IMR-90 (cell line): ENCODE results near the gene SLC7A9. TPM values are rescaled to one million over a fixed set of nuclear protein-coding genes. Genes with fewer than 3 reads are reported as not detected.

Experiments used
- ATAC-seq: fragments of 200-7000 bp; cut with Tn5 transposase; 2 replicates; pipeline ENCODE4 v1.9.1; 2020; ENCODE audit warnings: low read depth, mild to moderate bottlenecking, moderate library complexity
- BruUV-seq: library from RNA; stranded (reverse); fragments of 400-500 nt; replicated peaks from 2 replicates; lab custom pipeline; 2021; lab: Mats Ljungman, UMichigan
- CTCF ChIA-PET: fragments of 300-600 bp; formaldehyde crosslinking; extraction: SDS; loops from one replicate; lab custom pipeline; 2021; ENCODE audit warnings: antibody characterized with exemption; lab: Yijun Ruan, JAX
- POLR2A ChIA-PET: fragments of 300-600 bp; sonication (Branson Sonifier 250); formaldehyde crosslinking; loops from one replicate; lab custom pipeline; 2022; ENCODE audit warnings: antibody characterized with exemption; ENCODE audit not compliant: unreplicated experiment; lab: Charles Lee
- DNase-seq: peaks from one replicate; pipeline ENCODE4 v3.0.0; 2013
- H2AFZ ChIP-seq: replicated peaks from 2 replicates; pipeline ENCODE3; 2013; ENCODE audit warnings: low read length, mild to moderate bottlenecking; ENCODE audit not compliant: poor library complexity
- H2AK5ac ChIP-seq: 2 replicates; pipeline ENCODE4 v1.6.1; 2013; ENCODE audit warnings: low read depth, low read length, inconsistent platforms
- H2AK9ac ChIP-seq: replicated peaks from 2 replicates; pipeline ENCODE3; 2013; ENCODE audit warnings: mild to moderate bottlenecking, low read depth, low read length, moderate library complexity; ENCODE audit not compliant: poor library complexity
- H2BK120ac ChIP-seq: 2 replicates; pipeline ENCODE4 v1.6.1; 2013; ENCODE audit warnings: low read depth, low read length, inconsistent platforms
- H2BK15ac ChIP-seq: 3 replicates; pipeline ENCODE4 v1.6.1; 2013; ENCODE audit warnings: low read depth, low read length, inconsistent platforms
- H2BK20ac ChIP-seq: 2 replicates; pipeline ENCODE4 v1.6.1; 2013; ENCODE audit warnings: low read depth, mild to moderate bottlenecking, inconsistent platforms, low read length, moderate library complexity
- H2BK5ac ChIP-seq: 2 replicates; pipeline ENCODE4 v1.6.1; 2013; ENCODE audit warnings: mild to moderate bottlenecking, low read depth, low read length, inconsistent platforms; ENCODE audit not compliant: poor library complexity, severe bottlenecking
- H3K14ac ChIP-seq: replicated peaks from 2 replicates; pipeline ENCODE4 v1.6.1; 2013; ENCODE audit warnings: low read depth, low read length, inconsistent platforms
- H3K18ac ChIP-seq: 2 replicates; pipeline ENCODE4 v1.6.1; 2013; ENCODE audit warnings: low read depth, low read length, control low read depth
- H3K23ac ChIP-seq: 2 replicates; pipeline ENCODE4 v1.6.1; 2013; ENCODE audit warnings: low read depth, low read length, inconsistent platforms
- H3K27ac ChIP-seq: 2 replicates; pipeline ENCODE4 v1.5.1; 2013; ENCODE audit warnings: mild to moderate bottlenecking, control low read depth, low read length; ENCODE audit not compliant: insufficient read depth
- H3K27me3 ChIP-seq: 2 replicates; pipeline ENCODE4 v1.6.1; 2013; ENCODE audit warnings: low read length; ENCODE audit not compliant: control insufficient read depth, insufficient read depth
- H3K36me3 ChIP-seq: 2 replicates; pipeline ENCODE4 v1.6.1; 2013; ENCODE audit warnings: low read length, mixed read lengths; ENCODE audit not compliant: control insufficient read depth, insufficient read depth
- H3K4ac ChIP-seq: 2 replicates; pipeline ENCODE4 v1.6.1; 2013; ENCODE audit warnings: low read depth, low read length, inconsistent platforms
- H3K4me1 ChIP-seq: 2 replicates; pipeline ENCODE4 v1.6.1; 2013; ENCODE audit warnings: low read length, mixed read lengths; ENCODE audit not compliant: control insufficient read depth, insufficient read depth
- H3K4me2 ChIP-seq: 2 replicates; pipeline ENCODE4 v1.6.1; 2013; ENCODE audit warnings: low read depth, mild to moderate bottlenecking, control low read depth, low read length, moderate library complexity
- H3K4me3 ChIP-seq: 2 replicates; pipeline ENCODE4 v1.5.1; 2013; ENCODE audit warnings: low read depth, mild to moderate bottlenecking, control low read depth, low read length, moderate library complexity; ENCODE audit not compliant: insufficient read depth
- H3K56ac ChIP-seq: 2 replicates; pipeline ENCODE4 v1.6.1; 2013; ENCODE audit warnings: low read length, inconsistent platforms; ENCODE audit not compliant: insufficient read depth; ENCODE audit errors: extremely low read depth
- H3K79me1 ChIP-seq, 2 experiments: 2 replicates each; pipeline ENCODE4 v1.6.1; 2013; ENCODE audit warnings: low read length in 2 of 2, inconsistent platforms in 1 of 2, low read depth in 1 of 2
- H3K9ac ChIP-seq: 2 replicates; pipeline ENCODE4 v1.6.1; 2013; ENCODE audit warnings: low read depth, low read length, control low read depth
- H3K9me1 ChIP-seq: 2 replicates; pipeline ENCODE4 v1.6.1; 2013; ENCODE audit warnings: low read length, inconsistent platforms; ENCODE audit not compliant: insufficient read depth
- H3K9me3 ChIP-seq: 2 replicates; pipeline ENCODE4 v1.6.1; 2013; ENCODE audit warnings: low read length; ENCODE audit not compliant: control insufficient read depth, insufficient read depth
- H4K20me1 ChIP-seq: 2 replicates; pipeline ENCODE4 v1.6.1; 2013; ENCODE audit warnings: low read length, inconsistent platforms; ENCODE audit not compliant: insufficient read depth
- H4K5ac ChIP-seq: 2 replicates; pipeline ENCODE4 v1.6.1; 2013; ENCODE audit warnings: mild to moderate bottlenecking, low read depth, low read length, control low read depth
- H4K8ac ChIP-seq, 2 experiments: 2 replicates each; pipeline ENCODE4 v1.6.1; 2013; ENCODE audit warnings: low read depth in 2 of 2, low read length in 2 of 2, control low read depth in 1 of 2, inconsistent platforms in 1 of 2
- H4K91ac ChIP-seq: 2 replicates; pipeline ENCODE4 v1.6.1; 2013; ENCODE audit warnings: low read depth, low read length, inconsistent platforms; ENCODE audit not compliant: insufficient read depth
- BHLHE40 ChIP-seq: fragments of 150-350 bp; IDR thresholded peaks from 2 replicates; pipeline ENCODE4 v1.6.1; 2016; ENCODE audit warnings: mild to moderate bottlenecking, low read depth, low read length
- CEBPB ChIP-seq: IDR thresholded peaks from 2 replicates; pipeline ENCODE4 v1.6.1; 2012; ENCODE audit warnings: low read depth, low read length, improper control_type of control experiment
- CHD1 ChIP-seq: IDR thresholded peaks from 2 replicates; pipeline ENCODE4 v1.6.1; 2012; ENCODE audit warnings: low read depth, low read length, improper control_type of control experiment
- FOS ChIP-seq: fragments of 150-350 bp; IDR thresholded peaks from 2 replicates; pipeline ENCODE4 v1.6.1; 2016; ENCODE audit warnings: low read depth, low read length
- MAFK ChIP-seq: IDR thresholded peaks from 2 replicates; pipeline ENCODE4 v1.6.1; 2012; ENCODE audit warnings: low read depth, low read length, improper control_type of control experiment
- MXI1 ChIP-seq: IDR thresholded peaks from 2 replicates; pipeline ENCODE4 v1.6.1; 2012; ENCODE audit warnings: low read depth, mild to moderate bottlenecking, low read length, moderate library complexity, borderline replicate concordance
- NFE2L2 ChIP-seq: fragments of 150-350 bp; IDR thresholded peaks from 2 replicates; pipeline ENCODE4 v1.6.1; 2016; ENCODE audit warnings: low read depth, mild to moderate bottlenecking, low read length
- POLR2A ChIP-seq: IDR thresholded peaks from 2 replicates; pipeline ENCODE4 v1.6.1; 2012; ENCODE audit warnings: mild to moderate bottlenecking, low read depth, low read length
- RAD21 ChIP-seq: IDR thresholded peaks from 2 replicates; pipeline ENCODE4 v1.6.1; 2012; ENCODE audit warnings: low read length, improper control_type of control experiment
- RCOR1 ChIP-seq: IDR thresholded peaks from 2 replicates; pipeline ENCODE4 v1.6.1; 2012; ENCODE audit warnings: mild to moderate bottlenecking, low read length, improper control_type of control experiment; ENCODE audit not compliant: insufficient replicate concordance
- RFX5 ChIP-seq: IDR thresholded peaks from 2 replicates; pipeline ENCODE4 v1.8.0; 2012; ENCODE audit warnings: low read depth, mild to moderate bottlenecking, low read length, moderate library complexity
- SMC3 ChIP-seq: fragments of 150-350 bp; IDR thresholded peaks from 2 replicates; pipeline ENCODE4 v1.6.1; 2016; ENCODE audit warnings: low read depth, mild to moderate bottlenecking, antibody characterized with exemption, low read length, moderate library complexity
- WGBS, 2 experiments: methylation state at CpG; one replicate each; pipeline versions ENCODE4 v1.1.5 to v1.1.7; 2013; ENCODE audit warnings: missing lambda C conversion rate in 2 of 2; ENCODE audit not compliant: insufficient read length in 1 of 2; ENCODE audit errors: extremely low coverage in 2 of 2; 5-methylcytosine and 5-hydroxymethylcytosine counted together
- dilution Hi-C: fragments of 300-500 bp; cut with HindIII; formaldehyde crosslinking; loops from one replicate; pipeline ENCODE4 v1.14.3; 2018; ENCODE audit warnings: low sequenced_read_pairs; ENCODE audit not compliant: unreplicated experiment
- in situ Hi-C: fragments of 300-500 bp; cut with MboI; formaldehyde crosslinking; loops from 3 replicates; pipeline ENCODE4 v1.14.3; 2019; ENCODE audit warnings: low sequenced_read_pairs, inconsistent platforms, mixed read lengths
- intact Hi-C: fragments of 100-400 bp; cut with micrococcal nuclease; formaldehyde crosslinking; loops from 2 replicates; pipeline ENCODE4 v1.10.0; 2022
- polyA plus RNA-seq, 3 experiments: library from polyadenylated mRNA; depleted of rRNA; stranded (reverse); fragments of >200 nt; gene quantifications; 2 replicates each; pipeline ENCODE4 v1.2.3, GENCODE V29; 2012; ENCODE audit warnings: low replicate concordance in 1 of 3
- total RNA-seq: library from RNA; depleted of rRNA; stranded (reverse); fragments of >200 nt; gene quantifications from 2 replicates; pipeline ENCODE4 v1.2.3, GENCODE V29; 2012
- TF ChIP-seq, protein P1 (sequence below): fragments of 150-350 bp; IDR thresholded peaks from 2 replicates; pipeline ENCODE4 v1.6.1; 2016; ENCODE audit warnings: low read depth, mild to moderate bottlenecking, low read length, moderate library complexity, borderline replicate concordance
- TF ChIP-seq, protein P2 (sequence below): fragments of 150-350 bp; IDR thresholded peaks from 2 replicates; pipeline ENCODE4 v1.6.1; 2017; ENCODE audit warnings: mild to moderate bottlenecking, antibody characterized with exemption, low read length, low read depth
- TF ChIP-seq, protein P3 (sequence below): conservative IDR thresholded peaks from 2 replicates; pipeline ENCODE4 v1.5.1; 2012; ENCODE audit warnings: mild to moderate bottlenecking, low read depth, low read length, improper control_type of control experiment

The SLC7A9 gene
- total and polyA plus RNA-seq, 2 of the 4 experiments (the other 2 are of a cell fraction) = not detected

DNA sequence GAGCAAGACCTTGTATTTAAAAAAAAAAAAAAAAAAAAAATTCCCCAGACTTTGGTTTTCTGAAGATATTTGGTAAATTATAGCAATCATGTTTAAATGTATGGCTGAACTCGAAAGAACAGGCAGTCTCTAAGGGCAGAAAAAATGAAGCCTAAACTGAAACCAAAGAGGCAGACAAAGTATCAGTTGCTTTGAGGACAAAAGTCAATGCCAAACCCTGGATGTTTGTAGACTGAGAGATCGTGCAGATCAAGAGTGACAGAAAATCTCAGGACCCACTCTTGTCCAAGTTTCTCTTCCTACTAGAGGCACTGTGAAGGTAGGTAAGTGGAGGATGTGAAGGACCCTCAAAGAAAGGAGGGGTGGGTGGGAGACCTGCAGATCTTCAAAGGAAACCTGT lies 11.1 kb upstream of the SLC7A9 start:
- no peak overlapping the region for H2BK15ac ChIP-seq
- no peak overlapping the region for H2BK120ac ChIP-seq
- H3K4me1 ChIP-seq = no peaks in the 10 kb centered on the region
- TF ChIP-seq RFX5 (no peak), SMC3 (no peak), MXI1 (no peak), NFE2L2 (no peak), RAD21 (no peak), CEBPB (no peak), BHLHE40 (no peak), CHD1 (no peak), POLR2A (no peak), MAFK (no peak), RCOR1 (no peak), FOS (no peak)
- TF ChIP-seq, protein P1, sequence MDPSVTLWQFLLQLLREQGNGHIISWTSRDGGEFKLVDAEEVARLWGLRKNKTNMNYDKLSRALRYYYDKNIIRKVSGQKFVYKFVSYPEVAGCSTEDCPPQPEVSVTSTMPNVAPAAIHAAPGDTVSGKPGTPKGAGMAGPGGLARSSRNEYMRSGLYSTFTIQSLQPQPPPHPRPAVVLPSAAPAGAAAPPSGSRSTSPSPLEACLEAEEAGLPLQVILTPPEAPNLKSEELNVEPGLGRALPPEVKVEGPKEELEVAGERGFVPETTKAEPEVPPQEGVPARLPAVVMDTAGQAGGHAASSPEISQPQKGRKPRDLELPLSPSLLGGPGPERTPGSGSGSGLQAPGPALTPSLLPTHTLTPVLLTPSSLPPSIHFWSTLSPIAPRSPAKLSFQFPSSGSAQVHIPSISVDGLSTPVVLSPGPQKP = no peak
- TF ChIP-seq, protein P2, sequence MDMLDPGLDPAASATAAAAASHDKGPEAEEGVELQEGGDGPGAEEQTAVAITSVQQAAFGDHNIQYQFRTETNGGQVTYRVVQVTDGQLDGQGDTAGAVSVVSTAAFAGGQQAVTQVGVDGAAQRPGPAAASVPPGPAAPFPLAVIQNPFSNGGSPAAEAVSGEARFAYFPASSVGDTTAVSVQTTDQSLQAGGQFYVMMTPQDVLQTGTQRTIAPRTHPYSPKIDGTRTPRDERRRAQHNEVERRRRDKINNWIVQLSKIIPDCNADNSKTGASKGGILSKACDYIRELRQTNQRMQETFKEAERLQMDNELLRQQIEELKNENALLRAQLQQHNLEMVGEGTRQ = no peak
- TF ChIP-seq, protein P3, sequence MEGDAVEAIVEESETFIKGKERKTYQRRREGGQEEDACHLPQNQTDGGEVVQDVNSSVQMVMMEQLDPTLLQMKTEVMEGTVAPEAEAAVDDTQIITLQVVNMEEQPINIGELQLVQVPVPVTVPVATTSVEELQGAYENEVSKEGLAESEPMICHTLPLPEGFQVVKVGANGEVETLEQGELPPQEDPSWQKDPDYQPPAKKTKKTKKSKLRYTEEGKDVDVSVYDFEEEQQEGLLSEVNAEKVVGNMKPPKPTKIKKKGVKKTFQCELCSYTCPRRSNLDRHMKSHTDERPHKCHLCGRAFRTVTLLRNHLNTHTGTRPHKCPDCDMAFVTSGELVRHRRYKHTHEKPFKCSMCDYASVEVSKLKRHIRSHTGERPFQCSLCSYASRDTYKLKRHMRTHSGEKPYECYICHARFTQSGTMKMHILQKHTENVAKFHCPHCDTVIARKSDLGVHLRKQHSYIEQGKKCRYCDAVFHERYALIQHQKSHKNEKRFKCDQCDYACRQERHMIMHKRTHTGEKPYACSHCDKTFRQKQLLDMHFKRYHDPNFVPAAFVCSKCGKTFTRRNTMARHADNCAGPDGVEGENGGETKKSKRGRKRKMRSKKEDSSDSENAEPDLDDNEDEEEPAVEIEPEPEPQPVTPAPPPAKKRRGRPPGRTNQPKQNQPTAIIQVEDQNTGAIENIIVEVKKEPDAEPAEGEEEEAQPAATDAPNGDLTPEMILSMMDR = no peak
- no peaks in the 10 kb centered on the region for H4K20me1 ChIP-seq
- dilution Hi-C loops (no loop called here), in situ Hi-C loops (no loop called here), intact Hi-C loops (no loop called here)
- no peak overlapping the region for H3K56ac ChIP-seq
- no peak overlapping the region for H2AFZ ChIP-seq
- H3K9ac ChIP-seq = no peak overlapping the region
- H4K91ac ChIP-seq = no peak overlapping the region
- no TSS peak for BruUV-seq
- ATAC-seq (no peak), DNase-seq (no peak)
- H3K18ac ChIP-seq = no peak overlapping the region
- H3K4me2 ChIP-seq = no peak overlapping the region
- H3K27me3 ChIP-seq = no peaks in the 10 kb centered on the region
- H3K36me3 ChIP-seq = no peaks in the 10 kb centered on the region; the same call in none of the 2 replicates
- H2BK5ac ChIP-seq = no peak overlapping the region
- no peaks in the 10 kb centered on the region for H3K9me3 ChIP-seq
- no peak overlapping the region for H3K4ac ChIP-seq
- no peaks in the 10 kb centered on the region for H3K9me1 ChIP-seq
- H2BK20ac ChIP-seq = no peak overlapping the region
- no peak overlapping the region for H3K4me3 ChIP-seq
- no peak overlapping the region for H3K14ac ChIP-seq
- CTCF ChIA-PET = no interaction called here
- WGBS, 2 experiments = 100% methylated on average over 1 of the region's 2 CpGs; no CpG with 5 or more reads in 1 of the 2 experiments
- H3K23ac ChIP-seq = no peak overlapping the region
- no peak overlapping the region for H4K8ac ChIP-seq
- H3K27ac ChIP-seq = no peak overlapping the region
- no peak overlapping the region for H2AK9ac ChIP-seq
- no peaks in the 10 kb centered on the region for H3K79me1 ChIP-seq
- POLR2A ChIA-PET = no interaction called here
- H2AK5ac ChIP-seq = no peak overlapping the region
- H4K5ac ChIP-seq = no peak overlapping the region
